ENCODE measurements around the gene HOXA10.
A peak's percentile ranks its signal among the peaks of the same experiment; 100 is the strongest.

The HOXA10 gene

DNA sequence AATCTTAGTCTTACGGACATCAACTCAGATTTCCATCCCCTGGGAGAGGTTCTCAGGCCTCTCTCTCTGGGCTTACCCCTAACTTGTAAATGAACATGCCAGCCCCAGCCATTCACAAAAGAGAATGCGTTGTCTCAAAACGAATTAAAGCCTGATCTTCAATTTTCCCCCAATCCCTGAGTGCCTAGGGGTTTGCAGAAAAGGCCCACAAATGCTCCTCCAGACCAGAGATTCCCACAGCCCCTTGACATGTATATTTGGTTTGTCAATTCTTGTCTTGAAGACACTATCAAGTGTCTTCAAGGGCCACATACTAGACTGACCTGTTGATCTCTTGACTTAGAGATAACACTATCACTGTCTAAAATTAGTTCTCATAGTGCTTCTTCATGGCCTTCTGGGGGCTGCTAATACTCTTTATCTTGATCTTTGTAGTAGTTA is 37.7 kb upstream of the HOXA10 start:
- no peak for TF ChIP-seq ARNTL (CRISPR knock-in tag; IDR thresholded peaks at IDR 0.05; ENCODE audit: borderline replicate concordance, low read depth)
- TF ChIP-seq TOX (CRISPR knock-in tag; IDR thresholded peaks at IDR 0.05; ENCODE audit: borderline replicate concordance) = no peak
- no peak for TF ChIP-seq TCF4 (CRISPR knock-in tag; IDR thresholded peaks at IDR 0.05; ENCODE audit: borderline replicate concordance)
- no peak for TF ChIP-seq GLIS3 (CRISPR knock-in tag; IDR thresholded peaks at IDR 0.05)
- TF ChIP-seq, protein P1, sequence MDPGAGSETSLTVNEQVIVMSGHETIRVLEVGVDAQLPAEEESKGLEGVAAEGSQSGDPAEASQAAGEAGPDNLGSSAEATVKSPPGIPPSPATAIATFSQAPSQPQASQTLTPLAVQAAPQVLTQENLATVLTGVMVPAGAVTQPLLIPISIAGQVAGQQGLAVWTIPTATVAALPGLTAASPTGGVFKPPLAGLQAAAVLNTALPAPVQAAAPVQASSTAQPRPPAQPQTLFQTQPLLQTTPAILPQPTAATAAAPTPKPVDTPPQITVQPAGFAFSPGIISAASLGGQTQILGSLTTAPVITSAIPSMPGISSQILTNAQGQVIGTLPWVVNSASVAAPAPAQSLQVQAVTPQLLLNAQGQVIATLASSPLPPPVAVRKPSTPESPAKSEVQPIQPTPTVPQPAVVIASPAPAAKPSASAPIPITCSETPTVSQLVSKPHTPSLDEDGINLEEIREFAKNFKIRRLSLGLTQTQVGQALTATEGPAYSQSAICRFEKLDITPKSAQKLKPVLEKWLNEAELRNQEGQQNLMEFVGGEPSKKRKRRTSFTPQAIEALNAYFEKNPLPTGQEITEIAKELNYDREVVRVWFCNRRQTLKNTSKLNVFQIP (CRISPR knock-in tag; IDR thresholded peaks at IDR 0.05; ENCODE audit: borderline replicate concordance, low read depth) = no peak
- no peak for ATAC-seq

DNA sequence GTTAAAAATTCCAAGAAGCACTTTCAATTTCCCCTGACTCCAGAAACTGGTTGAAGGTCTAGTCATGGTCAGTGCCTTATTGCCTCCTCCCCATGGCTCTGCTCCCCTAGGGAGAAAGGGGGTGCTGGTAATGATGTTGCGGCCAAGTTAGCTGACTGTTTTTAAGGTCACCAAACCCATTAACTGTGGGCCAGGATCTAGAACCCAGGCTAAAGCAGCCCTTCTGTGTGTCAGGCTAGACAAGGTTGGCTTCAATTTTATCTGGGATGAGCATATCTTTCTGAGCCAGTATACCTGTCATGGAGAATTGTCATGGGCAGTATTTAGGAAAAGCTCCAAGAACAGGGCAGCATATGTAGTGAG is 36.9 kb upstream of the HOXA10 start:
- no peak for ATAC-seq
- TF ChIP-seq ZNF70 (CRISPR knock-in tag; IDR thresholded peaks at IDR 0.05) (no peak), ZFP3 (CRISPR knock-in tag; IDR thresholded peaks at IDR 0.05) (no peak), TOX (CRISPR knock-in tag; IDR thresholded peaks at IDR 0.05; ENCODE audit: borderline replicate concordance) (no peak), ZNF8 (CRISPR knock-in tag; IDR thresholded peaks at IDR 0.05) (no peak), ZNF565 (CRISPR knock-in tag; conservative IDR thresholded peaks at IDR 0.05; ENCODE audit: low read depth) (no peak), GLIS3 (CRISPR knock-in tag; IDR thresholded peaks at IDR 0.05) (no peak), CSDC2 (CRISPR knock-in tag; IDR thresholded peaks at IDR 0.05) (no peak)
- TF ChIP-seq, protein P2, sequence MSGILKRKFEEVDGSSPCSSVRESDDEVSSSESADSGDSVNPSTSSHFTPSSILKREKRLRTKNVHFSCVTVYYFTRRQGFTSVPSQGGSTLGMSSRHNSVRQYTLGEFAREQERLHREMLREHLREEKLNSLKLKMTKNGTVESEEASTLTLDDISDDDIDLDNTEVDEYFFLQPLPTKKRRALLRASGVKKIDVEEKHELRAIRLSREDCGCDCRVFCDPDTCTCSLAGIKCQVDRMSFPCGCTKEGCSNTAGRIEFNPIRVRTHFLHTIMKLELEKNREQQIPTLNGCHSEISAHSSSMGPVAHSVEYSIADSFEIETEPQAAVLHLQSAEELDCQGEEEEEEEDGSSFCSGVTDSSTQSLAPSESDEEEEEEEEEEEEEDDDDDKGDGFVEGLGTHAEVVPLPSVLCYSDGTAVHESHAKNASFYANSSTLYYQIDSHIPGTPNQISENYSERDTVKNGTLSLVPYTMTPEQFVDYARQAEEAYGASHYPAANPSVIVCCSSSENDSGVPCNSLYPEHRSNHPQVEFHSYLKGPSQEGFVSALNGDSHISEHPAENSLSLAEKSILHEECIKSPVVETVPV (CRISPR knock-in tag; IDR thresholded peaks at IDR 0.05) = no peak

DNA sequence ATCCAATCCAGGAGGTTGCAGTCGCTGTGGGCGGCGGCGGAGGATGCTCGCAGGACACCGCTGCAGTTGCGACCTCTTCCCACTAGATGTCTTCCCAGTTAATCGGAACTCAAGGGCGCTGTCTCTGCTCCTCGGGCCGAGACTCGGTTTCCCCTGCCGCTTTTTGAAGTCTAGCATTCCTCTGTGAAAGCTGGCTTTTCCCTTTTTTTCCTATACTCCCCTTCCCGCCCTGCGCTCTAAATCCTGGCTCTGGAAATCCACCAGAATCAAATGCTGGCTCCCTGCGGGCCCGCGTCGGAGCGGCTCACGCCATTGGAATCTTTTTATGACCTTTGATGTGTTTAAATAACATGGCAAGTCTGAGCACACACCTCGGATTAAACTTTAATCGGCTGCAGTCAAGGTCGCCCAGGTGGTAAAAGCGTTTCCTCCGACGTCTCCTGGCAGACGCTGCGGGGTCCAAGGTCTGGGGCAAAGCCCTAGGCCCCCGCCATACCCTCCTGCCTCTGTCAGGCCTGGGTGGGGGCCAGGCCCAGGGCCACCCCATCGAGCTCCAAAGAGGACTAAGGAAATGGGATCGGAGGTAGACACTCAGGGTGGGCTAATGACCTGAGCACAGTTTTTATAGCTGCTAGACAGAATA is 36.4 kb upstream of the HOXA10 start:
- peak; percentile 86 for ATAC-seq
- TF ChIP-seq CSDC2 (CRISPR knock-in tag; IDR thresholded peaks at IDR 0.05) = no peak
- TF ChIP-seq ISL1 (CRISPR knock-in tag; IDR thresholded peaks at IDR 0.05) = no peak
- TF ChIP-seq, protein P3, sequence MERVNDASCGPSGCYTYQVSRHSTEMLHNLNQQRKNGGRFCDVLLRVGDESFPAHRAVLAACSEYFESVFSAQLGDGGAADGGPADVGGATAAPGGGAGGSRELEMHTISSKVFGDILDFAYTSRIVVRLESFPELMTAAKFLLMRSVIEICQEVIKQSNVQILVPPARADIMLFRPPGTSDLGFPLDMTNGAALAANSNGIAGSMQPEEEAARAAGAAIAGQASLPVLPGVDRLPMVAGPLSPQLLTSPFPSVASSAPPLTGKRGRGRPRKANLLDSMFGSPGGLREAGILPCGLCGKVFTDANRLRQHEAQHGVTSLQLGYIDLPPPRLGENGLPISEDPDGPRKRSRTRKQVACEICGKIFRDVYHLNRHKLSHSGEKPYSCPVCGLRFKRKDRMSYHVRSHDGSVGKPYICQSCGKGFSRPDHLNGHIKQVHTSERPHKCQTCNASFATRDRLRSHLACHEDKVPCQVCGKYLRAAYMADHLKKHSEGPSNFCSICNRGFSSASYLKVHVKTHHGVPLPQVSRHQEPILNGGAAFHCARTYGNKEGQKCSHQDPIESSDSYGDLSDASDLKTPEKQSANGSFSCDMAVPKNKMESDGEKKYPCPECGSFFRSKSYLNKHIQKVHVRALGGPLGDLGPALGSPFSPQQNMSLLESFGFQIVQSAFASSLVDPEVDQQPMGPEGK (CRISPR knock-in tag; IDR thresholded peaks at IDR 0.05; ENCODE audit: borderline replicate concordance) = no peak
- no peak for TF ChIP-seq ZNF70 (CRISPR knock-in tag; IDR thresholded peaks at IDR 0.05)
- TF ChIP-seq TOX (CRISPR knock-in tag; IDR thresholded peaks at IDR 0.05; ENCODE audit: borderline replicate concordance) = no peak
- no peak for TF ChIP-seq RARB (CRISPR knock-in tag; IDR thresholded peaks at IDR 0.05)
- TF ChIP-seq, protein P4, sequence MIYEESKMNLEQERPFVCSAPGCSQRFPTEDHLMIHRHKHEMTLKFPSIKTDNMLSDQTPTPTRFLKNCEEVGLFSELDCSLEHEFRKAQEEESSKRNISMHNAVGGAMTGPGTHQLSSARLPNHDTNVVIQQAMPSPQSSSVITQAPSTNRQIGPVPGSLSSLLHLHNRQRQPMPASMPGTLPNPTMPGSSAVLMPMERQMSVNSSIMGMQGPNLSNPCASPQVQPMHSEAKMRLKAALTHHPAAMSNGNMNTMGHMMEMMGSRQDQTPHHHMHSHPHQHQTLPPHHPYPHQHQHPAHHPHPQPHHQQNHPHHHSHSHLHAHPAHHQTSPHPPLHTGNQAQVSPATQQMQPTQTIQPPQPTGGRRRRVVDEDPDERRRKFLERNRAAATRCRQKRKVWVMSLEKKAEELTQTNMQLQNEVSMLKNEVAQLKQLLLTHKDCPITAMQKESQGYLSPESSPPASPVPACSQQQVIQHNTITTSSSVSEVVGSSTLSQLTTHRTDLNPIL (CRISPR knock-in tag; IDR thresholded peaks at IDR 0.05; ENCODE audit: low read depth) = no peak
- TF ChIP-seq, protein P1 (CRISPR knock-in tag; IDR thresholded peaks at IDR 0.05; ENCODE audit: borderline replicate concordance, low read depth) = no peak
- no peak for TF ChIP-seq PPARA (CRISPR knock-in tag; IDR thresholded peaks at IDR 0.05; ENCODE audit: borderline replicate concordance)
- TF ChIP-seq OSR1 (CRISPR knock-in tag; IDR thresholded peaks at IDR 0.05) = no peak
- TF ChIP-seq ARNTL (CRISPR knock-in tag; IDR thresholded peaks at IDR 0.05; ENCODE audit: borderline replicate concordance, low read depth) = no peak

DNA sequence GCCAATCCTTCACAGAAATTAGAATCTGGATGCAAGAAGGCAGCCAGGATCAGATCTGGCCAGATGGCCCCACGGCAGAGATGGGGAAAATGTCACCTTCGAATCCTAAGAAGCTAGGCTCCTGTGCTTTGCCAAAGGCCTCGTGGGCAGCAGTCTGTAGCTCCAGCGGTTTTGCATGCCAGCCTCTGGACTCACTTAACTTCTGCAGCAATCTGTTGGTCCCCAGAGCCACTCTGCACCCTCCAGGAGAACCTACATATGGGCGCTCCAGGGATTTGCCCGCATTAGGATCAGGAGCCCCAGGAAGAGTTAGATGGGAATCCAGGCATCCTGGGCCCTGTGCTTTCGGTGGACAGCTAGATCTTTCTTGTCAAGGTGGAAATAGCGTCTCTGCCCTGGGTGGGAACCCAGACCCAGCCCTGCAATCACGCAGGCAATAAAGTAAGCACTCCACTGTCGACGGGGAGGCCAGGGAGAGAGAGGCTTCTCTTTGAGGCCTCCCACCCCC is 35.9 kb upstream of the HOXA10 start:
- peak; percentile 13 for ATAC-seq
- TF ChIP-seq, protein P1 (CRISPR knock-in tag; IDR thresholded peaks at IDR 0.05; ENCODE audit: borderline replicate concordance, low read depth) = no peak
- no peak for TF ChIP-seq GLIS3 (CRISPR knock-in tag; IDR thresholded peaks at IDR 0.05)
- no peak for TF ChIP-seq ZFP3 (CRISPR knock-in tag; IDR thresholded peaks at IDR 0.05)
- TF ChIP-seq, protein P3 (CRISPR knock-in tag; IDR thresholded peaks at IDR 0.05; ENCODE audit: borderline replicate concordance) = no peak
- TF ChIP-seq PPARA (CRISPR knock-in tag; IDR thresholded peaks at IDR 0.05; ENCODE audit: borderline replicate concordance) = no peak
- TF ChIP-seq, protein P2 (CRISPR knock-in tag; IDR thresholded peaks at IDR 0.05) = no peak
- no peak for TF ChIP-seq TCF4 (CRISPR knock-in tag; IDR thresholded peaks at IDR 0.05; ENCODE audit: borderline replicate concordance)
- TF ChIP-seq CSDC2 (CRISPR knock-in tag; IDR thresholded peaks at IDR 0.05) = no peak
- TF ChIP-seq BACH2 (CRISPR knock-in tag; IDR thresholded peaks at IDR 0.05; ENCODE audit: borderline replicate concordance) = no peak
